Caco-2 (cell line): ENCODE measurements around the gene TJP3. TPM values are rescaled to one million over a fixed set of nuclear protein-coding genes. Genes with fewer than 3 reads are reported as not detected.

Experiments
- BruUV-seq: library from RNA; stranded (reverse); fragments of 400-500 nt; replicated peaks from 2 replicates; lab custom pipeline; 2021; lab: Mats Ljungman, UMichigan
- CTCF ChIA-PET: fragments of 300-600 bp; sonication (Branson Sonifier 250); formaldehyde crosslinking; loops from one replicate; lab custom pipeline; 2022; ENCODE audit warnings: antibody characterized with exemption; lab: Charles Lee
- POLR2A ChIA-PET: fragments of 300-600 bp; sonication (Branson Sonifier 250); formaldehyde crosslinking; loops from one replicate; lab custom pipeline; 2022; ENCODE audit warnings: antibody characterized with exemption; lab: Charles Lee
- DNase-seq, 2 experiments: peaks; one replicate each; pipeline versions ENCODE4 v3.0.0 to v3.0.0-alpha.2; 2020 to 2022
- H3K27me3 ChIP-seq: replicated peaks from 2 replicates; pipeline ENCODE4 v1.6.0; 2011; ENCODE audit warnings: low read length; ENCODE audit not compliant: control insufficient read depth, insufficient read depth
- H3K36me3 ChIP-seq: 2 replicates; pipeline ENCODE4 v1.5.1; 2011; ENCODE audit warnings: low read length; ENCODE audit not compliant: control insufficient read depth, insufficient read depth
- H3K4me1 ChIP-seq: fragments of 250-450 bp; sonication (Bioruptor Pico); 2 replicates; pipeline ENCODE4 v1.5.1; 2020; ENCODE audit warnings: mild to moderate bottlenecking
- H3K4me3 ChIP-seq: 2 replicates; pipeline ENCODE4 v1.5.1; 2011; ENCODE audit warnings: low read depth, mild to moderate bottlenecking, control low read depth, low read length
- H3K9me3 ChIP-seq: fragments of 250-450 bp; sonication (Bioruptor Pico); 2 replicates; pipeline ENCODE4 v1.5.1; 2020; ENCODE audit warnings: mild to moderate bottlenecking, moderate library complexity
- H3K27ac Mint-ChIP-seq: one replicate; pipeline ENCODE4 v1.8.0; 2022; ENCODE audit warnings: mixed read lengths; ENCODE audit not compliant: unreplicated experiment
- H3K27me3 Mint-ChIP-seq: one replicate; pipeline ENCODE4 v1.8.0; 2022; ENCODE audit warnings: mixed read lengths; ENCODE audit not compliant: insufficient read depth, unreplicated experiment
- H3K36me3 Mint-ChIP-seq: one replicate; pipeline ENCODE4 v1.8.0; 2022; ENCODE audit warnings: mild to moderate bottlenecking, mixed read lengths; ENCODE audit not compliant: insufficient read depth, unreplicated experiment
- H3K4me1 Mint-ChIP-seq: one replicate; pipeline ENCODE4 v1.8.0; 2022; ENCODE audit warnings: low read depth, mixed read lengths; ENCODE audit not compliant: unreplicated experiment
- H3K4me3 Mint-ChIP-seq: one replicate; pipeline ENCODE4 v1.8.0; 2022; ENCODE audit warnings: mild to moderate bottlenecking, moderate library complexity, mixed read lengths; ENCODE audit not compliant: unreplicated experiment
- H3K9me3 Mint-ChIP-seq: one replicate; pipeline ENCODE4 v1.8.0; 2022; ENCODE audit warnings: mixed read lengths; ENCODE audit not compliant: unreplicated experiment
- CTCF ChIP-seq, 2 experiments: fragments of 200-600 bp in 1 of 2; IDR thresholded peaks; 1 replicate in 1 of 2; 2 replicates in 1 of 2; pipeline versions ENCODE4 v1.5.1 to v1.8.0; 2011 to 2022; ENCODE audit warnings: antibody characterized with exemption in 1 of 2, control low read depth in 1 of 2, inconsistent platforms in 1 of 2, low read depth in 1 of 2, low read length in 1 of 2, mild to moderate bottlenecking in 1 of 2, moderate library complexity in 1 of 2; ENCODE audit not compliant: insufficient read depth in 1 of 2, severe bottlenecking in 1 of 2, unreplicated experiment in 1 of 2
- intact Hi-C: fragments of 100-400 bp; cut with micrococcal nuclease; formaldehyde crosslinking; loops from one replicate; pipeline ENCODE4 v1.10.0; 2022; ENCODE audit not compliant: unreplicated experiment
- total RNA-seq: library from RNA; stranded (reverse); gene quantifications from 2 replicates; pipeline ENCODE4 v1.2.3, GENCODE V29; 2022

The TJP3 gene
- total RNA-seq, 1 experiment from 2014 or later, result 83.6 TPM

GRCh38 chr19:3684817-3685410 lies 23.3 kb upstream of the TJP3 start:
- H3K4me1 Mint-ChIP-seq, result no peaks in the 10 kb centered on the region
- peaks cover 18% of the 10 kb centered on the region for H3K36me3 Mint-ChIP-seq
- CTCF ChIA-PET, result no interaction called here

GRCh38 chr19:3687393-3687773 lies 20.8 kb upstream of the TJP3 start:
- TF ChIP-seq CTCF (IDR thresholded peaks at IDR 0.05; ENCODE audit: insufficient read depth in 1 of 2, low read depth in 1 of 2, low read length in 1 of 2, severe bottlenecking in 1 of 2, unreplicated experiment in 1 of 2), result no peak
- CTCF ChIA-PET, result no interaction called here
- no peak overlapping the region for H3K27ac Mint-ChIP-seq
- no peaks in the 10 kb centered on the region for H3K27me3 Mint-ChIP-seq
- H3K9me3 Mint-ChIP-seq, result no peaks in the 10 kb centered on the region
- no TSS peak for BruUV-seq
- Histone ChIP-seq H3K9me3 (peaks cover 12% of the 10 kb centered on the region; the same call in 1 of the 2 replicates), H3K4me1 (no peaks in the 10 kb centered on the region), H3K27me3 (no peaks in the 10 kb centered on the region), H3K36me3 (0 out of 2 replicates have a peak, but pooled peaks cover 2% of the 10 kb centered on the region), H3K4me3 (no peak overlapping the region)
- intact Hi-C loops, result no loop called here
- POLR2A ChIA-PET, result no interaction called here
- no peak overlapping the region for H3K4me3 Mint-ChIP-seq
- H3K4me1 Mint-ChIP-seq, result no peaks in the 10 kb centered on the region
- peaks cover 16% of the 10 kb centered on the region for H3K36me3 Mint-ChIP-seq
- no peak for DNase-seq

More at GRCh38 chr19:3684817-3685410, 23.3 kb upstream of the TJP3 start:
- no peak overlapping the region for H3K27ac Mint-ChIP-seq
- 0 out of 2 replicates have a peak, but pooled peaks cover 2% of the 10 kb centered on the region for H3K36me3 ChIP-seq
- TF ChIP-seq CTCF (IDR thresholded peaks at IDR 0.05; ENCODE audit: insufficient read depth in 1 of 2, low read depth in 1 of 2, low read length in 1 of 2, severe bottlenecking in 1 of 2, unreplicated experiment in 1 of 2), result no peak
- no peak for DNase-seq
- H3K27me3 ChIP-seq, result no peaks in the 10 kb centered on the region
- no TSS peak for BruUV-seq
- intact Hi-C loops, result no loop called here
- H3K27me3 Mint-ChIP-seq, result no peaks in the 10 kb centered on the region
- H3K9me3 Mint-ChIP-seq, result no peaks in the 10 kb centered on the region
- H3K4me3 ChIP-seq, result no peak overlapping the region
- peaks cover 12% of the 10 kb centered on the region; the same call in 1 of the 2 replicates for H3K9me3 ChIP-seq
- H3K4me3 Mint-ChIP-seq, result no peak overlapping the region
- POLR2A ChIA-PET, result no interaction called here
- H3K4me1 ChIP-seq, result no peaks in the 10 kb centered on the region

GRCh38 chr19:3687774-3688706 lies 20.1 kb upstream of the TJP3 start:
- DNase-seq, result no peak

More at GRCh38 chr19:3687774-3688706, 20.1 kb upstream of the TJP3 start:
- no peaks in the 10 kb centered on the region for H3K4me1 ChIP-seq
- H3K27me3 ChIP-seq, result no peaks in the 10 kb centered on the region
- no peaks in the 10 kb centered on the region for H3K27me3 Mint-ChIP-seq
- no peak for TF ChIP-seq CTCF (IDR thresholded peaks at IDR 0.05; ENCODE audit: insufficient read depth in 1 of 2, low read depth in 1 of 2, low read length in 1 of 2, severe bottlenecking in 1 of 2, unreplicated experiment in 1 of 2)
- H3K4me3 Mint-ChIP-seq, result no peak overlapping the region
- no peak overlapping the region for H3K27ac Mint-ChIP-seq
- no peaks in the 10 kb centered on the region for H3K4me1 Mint-ChIP-seq
- CTCF ChIA-PET, result no interaction called here
- peaks cover 12% of the 10 kb centered on the region; the same call in 1 of the 2 replicates for H3K9me3 ChIP-seq
- no peak overlapping the region for H3K4me3 ChIP-seq
- BruUV-seq, result no TSS peak
- intact Hi-C loops, result no loop called here
- H3K36me3 Mint-ChIP-seq, result peaks cover 18% of the 10 kb centered on the region
- no peaks in the 10 kb centered on the region for H3K9me3 Mint-ChIP-seq
- 0 out of 2 replicates have a peak, but pooled peaks cover 2% of the 10 kb centered on the region for H3K36me3 ChIP-seq
- POLR2A ChIA-PET, result no interaction called here
